ENCODE data around the gene UGT1A5.

- TF ChIP-seq CTCF (IDR thresholded peaks at IDR 0.05) (no peak), POLR2AphosphoS5 (IDR thresholded peaks at IDR 0.05) (no peak), POLR2A (IDR thresholded peaks at IDR 0.05) (no peak)
Measured at GRCh38 chr2:233728723-233729301, 16.1 kb downstream of the UGT1A5 start, which contains the start of gene UGT1A3.
